Vagina (tissue), 2 donors: ENCODE results near the gene LONRF3. TPM values are rescaled to one million over a fixed set of nuclear protein-coding genes. Genes with fewer than 3 reads are reported as not detected.
A peak's percentile ranks its signal among the peaks of the same experiment; 100 is the strongest.

Experiments
- DNase-seq, 2 donors: peaks; one replicate each; pipeline ENCODE4 v3.0.0-alpha.2; 2017; ENCODE audit errors: extremely low spot score in 2 of 2
- H3K27ac ChIP-seq: fragments of 200-600 bp; sonication (generic); one replicate; pipeline ENCODE4 v1.5.1; 2019
- H3K27me3 ChIP-seq: fragments of 200-600 bp; sonication (generic); one replicate; pipeline ENCODE4 v1.5.1; 2019
- H3K36me3 ChIP-seq, 2 donors: fragments of 200-600 bp; sonication (generic); one replicate each; pipeline ENCODE4 v1.5.1; 2017 to 2019
- H3K4me1 ChIP-seq: fragments of 200-600 bp; sonication (generic); one replicate; pipeline ENCODE4 v1.5.1; 2019
- H3K4me3 ChIP-seq, 2 donors: fragments of 200-600 bp; sonication (generic); 1 replicate in 1 of 2; 2 replicates in 1 of 2; pipeline ENCODE4 v1.5.1; 2016 to 2019
- H3K9me3 ChIP-seq: fragments of 200-600 bp; sonication (generic); one replicate; pipeline ENCODE4 v1.5.1; 2019
- POLR2A ChIP-seq, 2 donors: fragments of 450-650 bp; IDR thresholded peaks; one replicate each; pipeline ENCODE4 v1.6.1; 2017; ENCODE audit warnings: antibody characterized with exemption in 2 of 2, mild to moderate bottlenecking in 2 of 2, moderate library complexity in 2 of 2
- POLR2AphosphoS5 ChIP-seq, 2 donors: sonication (generic); formaldehyde crosslinking; IDR thresholded peaks; one replicate each; pipeline ENCODE4 v1.9.0; 2017; ENCODE audit warnings: antibody characterized with exemption in 2 of 2, mild to moderate bottlenecking in 2 of 2, low read depth in 1 of 2; ENCODE audit not compliant: insufficient read depth in 1 of 2
- intact Hi-C: fragments of 100-400 bp; cut with DNase I; formaldehyde crosslinking; loops from one replicate; pipeline ENCODE4 v1.15.1; 2023
- total RNA-seq: library from RNA; depleted of rRNA; stranded (reverse); fragments of >200 nt; gene quantifications from one replicate; pipeline ENCODE4 v1.2.3, GENCODE V29; 2016
- TF ChIP-seq, protein P1 (sequence below), 3 experiments: fragments of 450-650 bp in 2 of 3; fragments of 200-600 bp in 1 of 3; sonication (generic) in 1 of 3; IDR thresholded peaks; one replicate each; pipeline ENCODE4 v1.5.1; 2017 to 2019; ENCODE audit warnings: antibody characterized with exemption in 3 of 3, mild to moderate bottlenecking in 2 of 3, moderate library complexity in 2 of 3

Gene LONRF3
- 9.8 TPM for total RNA-seq

DNA sequence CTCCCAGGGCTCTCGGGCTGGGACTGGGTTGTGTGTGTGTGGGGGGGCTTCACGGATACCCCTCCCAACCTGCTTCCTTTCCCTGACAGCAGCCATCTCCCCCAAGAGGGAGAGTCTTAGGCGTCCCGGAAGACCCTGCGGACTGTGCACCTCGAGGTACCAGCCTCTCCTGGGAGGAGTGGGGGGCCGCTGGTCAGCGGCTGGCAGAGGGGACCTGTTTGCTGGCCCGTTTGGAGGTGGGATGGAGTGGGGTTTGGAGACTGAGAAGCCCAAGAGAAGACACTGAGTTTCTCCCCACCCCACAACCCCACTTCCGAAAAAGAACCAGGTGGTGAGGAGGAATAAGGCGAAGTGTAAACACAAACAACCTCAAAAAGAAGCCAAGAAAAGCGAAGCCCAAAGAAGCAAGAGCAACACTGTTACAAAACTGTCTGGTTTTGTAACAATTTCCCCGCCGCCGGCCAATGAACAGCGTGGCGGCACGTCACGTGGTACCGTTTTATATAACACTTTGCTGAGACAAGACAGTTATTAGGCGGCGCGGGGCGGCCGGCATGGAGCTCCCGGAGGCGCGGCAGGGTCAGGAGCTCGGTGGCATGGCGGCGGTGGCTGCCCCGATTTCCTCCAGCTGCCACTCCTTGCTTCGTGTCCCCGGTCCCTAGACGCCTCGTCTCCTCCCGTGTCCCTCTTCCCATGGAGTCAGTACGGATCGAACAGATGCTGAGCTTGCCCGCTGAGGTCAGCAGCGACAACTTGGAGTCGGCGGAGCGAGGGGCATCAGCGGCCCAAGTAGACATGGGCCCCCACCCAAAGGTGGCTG, at the start of gene LONRF3:
Gene LONRF3, plus strand, starts transcription at position 531 of the 820 bp plus-strand sequence. Its CDS starts 163 bp downstream, at position 694.
- Histone ChIP-seq H3K36me3 (no peaks in the 10 kb centered on the region), H3K4me3 (peak within 1 kb of the TSS; percentile 52 to 54), H3K27me3 (no peaks in the 10 kb centered on the region), H3K27ac (peak within 1 kb of the TSS; percentile 69), H3K9me3 (no peaks in the 10 kb centered on the region), H3K4me1 (peaks cover 16% of the 10 kb centered on the region)
- intact Hi-C loops, result no loop called here
- peak; percentile 65 to 98 for TF ChIP-seq POLR2AphosphoS5 (IDR thresholded peaks at IDR 0.05; ENCODE audit: insufficient read depth in 1 of 2, low read depth in 1 of 2)
- TF ChIP-seq POLR2A (IDR thresholded peaks at IDR 0.05), result peak in 1 of 2 donors; percentile 91
- TF ChIP-seq, protein P1, sequence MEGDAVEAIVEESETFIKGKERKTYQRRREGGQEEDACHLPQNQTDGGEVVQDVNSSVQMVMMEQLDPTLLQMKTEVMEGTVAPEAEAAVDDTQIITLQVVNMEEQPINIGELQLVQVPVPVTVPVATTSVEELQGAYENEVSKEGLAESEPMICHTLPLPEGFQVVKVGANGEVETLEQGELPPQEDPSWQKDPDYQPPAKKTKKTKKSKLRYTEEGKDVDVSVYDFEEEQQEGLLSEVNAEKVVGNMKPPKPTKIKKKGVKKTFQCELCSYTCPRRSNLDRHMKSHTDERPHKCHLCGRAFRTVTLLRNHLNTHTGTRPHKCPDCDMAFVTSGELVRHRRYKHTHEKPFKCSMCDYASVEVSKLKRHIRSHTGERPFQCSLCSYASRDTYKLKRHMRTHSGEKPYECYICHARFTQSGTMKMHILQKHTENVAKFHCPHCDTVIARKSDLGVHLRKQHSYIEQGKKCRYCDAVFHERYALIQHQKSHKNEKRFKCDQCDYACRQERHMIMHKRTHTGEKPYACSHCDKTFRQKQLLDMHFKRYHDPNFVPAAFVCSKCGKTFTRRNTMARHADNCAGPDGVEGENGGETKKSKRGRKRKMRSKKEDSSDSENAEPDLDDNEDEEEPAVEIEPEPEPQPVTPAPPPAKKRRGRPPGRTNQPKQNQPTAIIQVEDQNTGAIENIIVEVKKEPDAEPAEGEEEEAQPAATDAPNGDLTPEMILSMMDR (IDR thresholded peaks at IDR 0.05), result no peak
- peak in 1 of 2 donors; percentile 72 for DNase-seq

DNA sequence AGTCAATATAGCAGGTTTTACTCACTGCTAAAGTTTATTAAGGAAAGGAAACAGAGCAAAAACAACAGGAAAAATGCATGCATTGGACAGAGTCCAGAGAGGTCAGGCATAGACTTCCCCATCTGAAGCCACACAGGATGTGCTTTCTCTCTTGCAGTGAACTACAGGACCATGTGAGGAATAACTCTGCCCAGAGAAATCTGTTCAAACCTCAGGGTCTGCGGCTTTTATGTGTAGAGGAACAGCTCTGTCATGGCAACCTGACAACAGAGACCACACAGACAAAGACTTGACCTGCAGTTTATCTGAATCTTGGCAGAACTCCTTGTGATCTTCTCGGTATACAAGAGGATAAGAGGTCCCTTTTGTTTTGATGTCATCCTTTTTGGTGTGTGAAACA, 46.3 kb upstream of the LONRF3 start:
- Histone ChIP-seq H3K27me3 (no peaks in the 10 kb centered on the region), H3K9me3 (no peaks in the 10 kb centered on the region), H3K27ac (no peak overlapping the region), H3K4me1 (no peaks in the 10 kb centered on the region), H3K36me3 (no peaks in the 10 kb centered on the region), H3K4me3 (no peak overlapping the region)
- no peak for DNase-seq
- no peak for TF ChIP-seq POLR2AphosphoS5 (IDR thresholded peaks at IDR 0.05; ENCODE audit: insufficient read depth in 1 of 2, low read depth in 1 of 2)
- TF ChIP-seq, protein P1 (IDR thresholded peaks at IDR 0.05), result no peak
- TF ChIP-seq POLR2A (IDR thresholded peaks at IDR 0.05), result no peak
- intact Hi-C loops, result no loop called here

DNA sequence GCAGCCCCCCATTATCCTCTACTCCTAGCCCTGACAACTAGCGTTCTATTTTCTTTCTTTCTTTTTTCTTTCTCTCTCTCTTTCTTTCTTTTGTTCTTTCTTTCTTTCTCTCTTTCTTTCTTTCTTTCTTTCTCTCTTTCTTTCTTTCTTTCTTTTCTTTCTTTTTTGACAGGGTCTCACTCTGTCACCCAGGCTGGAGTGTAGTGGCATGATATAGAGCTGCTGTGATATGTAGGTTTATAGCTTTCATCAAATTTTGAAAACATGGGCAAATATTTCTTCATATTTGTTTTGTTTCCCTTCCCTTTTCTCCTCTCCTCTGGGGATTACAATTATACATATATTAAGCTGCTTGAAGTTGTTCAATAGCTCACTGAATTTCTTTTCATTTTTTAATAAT, 39.1 kb upstream of the LONRF3 start:
- DNase-seq, result no peak
- Histone ChIP-seq H3K4me3 (no peak overlapping the region), H3K9me3 (no peaks in the 10 kb centered on the region), H3K27ac (no peak overlapping the region), H3K36me3 (no peaks in the 10 kb centered on the region), H3K27me3 (no peaks in the 10 kb centered on the region), H3K4me1 (no peaks in the 10 kb centered on the region)
- intact Hi-C loops, result no loop called here
- no peak for TF ChIP-seq POLR2A (IDR thresholded peaks at IDR 0.05)
- TF ChIP-seq, protein P1 (IDR thresholded peaks at IDR 0.05), result no peak
- no peak for TF ChIP-seq POLR2AphosphoS5 (IDR thresholded peaks at IDR 0.05; ENCODE audit: insufficient read depth in 1 of 2, low read depth in 1 of 2)

DNA sequence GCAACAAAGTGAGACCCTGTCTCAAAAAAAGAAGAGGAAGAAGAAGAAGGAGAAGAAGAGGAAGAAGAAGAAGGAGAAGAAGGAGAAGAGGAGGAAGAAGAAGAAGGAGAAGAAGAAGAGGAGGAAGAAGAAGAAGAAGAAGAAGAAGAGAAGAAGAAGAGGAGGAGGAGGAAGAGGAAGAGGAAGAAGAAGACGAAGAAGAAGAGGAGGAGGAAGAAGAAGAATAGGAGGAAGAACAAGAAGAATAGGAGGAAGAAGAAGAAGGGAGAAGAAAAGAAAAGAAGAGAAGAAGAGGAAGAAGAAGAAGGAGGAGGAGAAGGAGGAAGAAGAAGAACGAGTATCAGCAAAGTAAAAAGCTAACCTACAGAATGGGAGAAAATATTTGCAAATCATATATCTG, 33.3 kb upstream of the LONRF3 start:
- TF ChIP-seq POLR2A (IDR thresholded peaks at IDR 0.05), result no peak
- TF ChIP-seq, protein P1 (IDR thresholded peaks at IDR 0.05), result no peak
- no peak for TF ChIP-seq POLR2AphosphoS5 (IDR thresholded peaks at IDR 0.05; ENCODE audit: insufficient read depth in 1 of 2, low read depth in 1 of 2)
- no peaks in the 10 kb centered on the region for H3K9me3 ChIP-seq
- intact Hi-C loops, result no loop called here
- no peak overlapping the region for H3K27ac ChIP-seq
- no peaks in the 10 kb centered on the region for H3K27me3 ChIP-seq
- no peak for DNase-seq
- H3K4me1 ChIP-seq, result no peaks in the 10 kb centered on the region
- no peaks in the 10 kb centered on the region for H3K36me3 ChIP-seq
- H3K4me3 ChIP-seq, result no peak overlapping the region

- H3K4me3 ChIP-seq, result no peak overlapping the region
- H3K27me3 ChIP-seq, result no peaks in the 10 kb centered on the region
- H3K36me3 ChIP-seq, result no peaks in the 10 kb centered on the region
- TF ChIP-seq POLR2A (IDR thresholded peaks at IDR 0.05), result no peak
- no peak for TF ChIP-seq POLR2AphosphoS5 (IDR thresholded peaks at IDR 0.05; ENCODE audit: insufficient read depth in 1 of 2, low read depth in 1 of 2)
- TF ChIP-seq, protein P1 (IDR thresholded peaks at IDR 0.05), result no peak
- no peaks in the 10 kb centered on the region for H3K4me1 ChIP-seq
- no peak overlapping the region for H3K27ac ChIP-seq
- no peak for DNase-seq
- no peaks in the 10 kb centered on the region for H3K9me3 ChIP-seq
- intact Hi-C loops, result no loop called here
Observed at GRCh38 chrX:118943102-118943501, 31.3 kb upstream of the LONRF3 start.
